ENCODE data around the gene HYAL2.

DNA sequence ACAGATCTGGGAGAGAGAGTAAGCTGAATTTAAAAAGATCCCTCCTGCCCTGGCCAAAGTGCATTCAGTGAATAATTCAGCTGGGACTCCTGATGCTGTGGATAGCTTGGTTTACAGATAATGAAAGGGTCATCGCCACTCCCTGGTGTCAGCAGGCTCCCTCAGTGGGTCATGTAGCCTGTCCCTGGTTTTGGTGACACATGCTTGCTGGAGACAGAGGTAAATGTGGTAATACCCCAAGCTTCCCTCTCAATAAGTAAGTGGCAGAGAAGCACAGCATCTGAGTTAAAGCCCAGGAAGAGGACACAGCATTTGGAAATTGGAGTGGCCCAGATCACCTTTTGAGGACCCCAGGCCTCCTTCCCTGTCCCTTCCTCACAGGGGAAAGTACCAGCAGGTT is 34.9 kb upstream of the HYAL2 start:
- TF ChIP-seq POLR2A (IDR thresholded peaks at IDR 0.05): no peak
- TF ChIP-seq, protein P1, sequence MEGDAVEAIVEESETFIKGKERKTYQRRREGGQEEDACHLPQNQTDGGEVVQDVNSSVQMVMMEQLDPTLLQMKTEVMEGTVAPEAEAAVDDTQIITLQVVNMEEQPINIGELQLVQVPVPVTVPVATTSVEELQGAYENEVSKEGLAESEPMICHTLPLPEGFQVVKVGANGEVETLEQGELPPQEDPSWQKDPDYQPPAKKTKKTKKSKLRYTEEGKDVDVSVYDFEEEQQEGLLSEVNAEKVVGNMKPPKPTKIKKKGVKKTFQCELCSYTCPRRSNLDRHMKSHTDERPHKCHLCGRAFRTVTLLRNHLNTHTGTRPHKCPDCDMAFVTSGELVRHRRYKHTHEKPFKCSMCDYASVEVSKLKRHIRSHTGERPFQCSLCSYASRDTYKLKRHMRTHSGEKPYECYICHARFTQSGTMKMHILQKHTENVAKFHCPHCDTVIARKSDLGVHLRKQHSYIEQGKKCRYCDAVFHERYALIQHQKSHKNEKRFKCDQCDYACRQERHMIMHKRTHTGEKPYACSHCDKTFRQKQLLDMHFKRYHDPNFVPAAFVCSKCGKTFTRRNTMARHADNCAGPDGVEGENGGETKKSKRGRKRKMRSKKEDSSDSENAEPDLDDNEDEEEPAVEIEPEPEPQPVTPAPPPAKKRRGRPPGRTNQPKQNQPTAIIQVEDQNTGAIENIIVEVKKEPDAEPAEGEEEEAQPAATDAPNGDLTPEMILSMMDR (IDR thresholded peaks at IDR 0.05): no peak
- no peak for TF ChIP-seq EP300 (IDR thresholded peaks at IDR 0.05)
- no peak for TF ChIP-seq POLR2AphosphoS5 (IDR thresholded peaks at IDR 0.05)

Data from sigmoid colon (tissue), 4 donors.